ENCODE data around the gene BUB1. TPM values are rescaled to one million over a fixed set of nuclear protein-coding genes. Genes with fewer than 3 reads are reported as not detected.
"Not testable (repeated sequence)": the region's sequence is repeated elsewhere in the genome, so short reads cannot be mapped to it uniquely, and the experiment has no call there.

BUB1 gene
- polyA plus RNA-seq, 12 donors: 4.8 to 19.9 (median 11.9) TPM; not detected in 1

DNA sequence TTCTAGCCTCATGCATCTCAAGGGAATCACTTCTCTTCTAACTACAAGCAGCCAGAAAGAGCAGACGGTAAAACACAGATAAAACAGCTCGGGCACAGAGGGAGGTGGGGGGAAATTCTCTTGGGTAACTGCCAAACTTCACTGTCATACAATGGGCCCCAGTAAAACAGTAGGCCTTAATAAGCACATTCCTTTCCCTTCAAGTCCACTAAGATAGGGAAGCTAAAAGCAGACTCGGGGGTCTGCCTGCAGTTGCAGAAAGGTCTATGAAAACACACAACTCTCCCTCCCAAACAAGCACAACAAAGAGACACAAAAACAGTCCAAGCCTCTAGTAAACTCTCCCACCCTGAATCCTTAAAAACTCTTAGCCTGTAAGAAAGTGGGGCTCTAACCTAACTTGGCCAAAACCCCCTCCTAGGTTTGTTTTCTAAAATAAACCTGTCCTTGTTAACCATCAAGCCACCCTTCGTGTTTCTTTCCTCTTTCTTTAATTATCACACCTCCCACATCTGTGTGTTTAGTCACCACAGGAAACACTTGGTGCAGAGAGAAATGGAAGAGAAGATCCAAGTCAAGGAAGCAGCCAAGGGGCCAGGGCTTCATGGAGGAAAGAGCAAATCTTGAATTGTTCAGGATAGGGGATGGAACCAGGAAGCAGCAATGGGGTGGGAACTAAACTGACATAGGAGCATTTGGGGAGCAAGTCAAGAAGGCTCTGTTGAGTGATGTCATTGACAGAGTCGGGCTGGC lies 17.5 kb upstream of the BUB1 start:
- not testable (repeated sequence) for DNase-seq

DNA sequence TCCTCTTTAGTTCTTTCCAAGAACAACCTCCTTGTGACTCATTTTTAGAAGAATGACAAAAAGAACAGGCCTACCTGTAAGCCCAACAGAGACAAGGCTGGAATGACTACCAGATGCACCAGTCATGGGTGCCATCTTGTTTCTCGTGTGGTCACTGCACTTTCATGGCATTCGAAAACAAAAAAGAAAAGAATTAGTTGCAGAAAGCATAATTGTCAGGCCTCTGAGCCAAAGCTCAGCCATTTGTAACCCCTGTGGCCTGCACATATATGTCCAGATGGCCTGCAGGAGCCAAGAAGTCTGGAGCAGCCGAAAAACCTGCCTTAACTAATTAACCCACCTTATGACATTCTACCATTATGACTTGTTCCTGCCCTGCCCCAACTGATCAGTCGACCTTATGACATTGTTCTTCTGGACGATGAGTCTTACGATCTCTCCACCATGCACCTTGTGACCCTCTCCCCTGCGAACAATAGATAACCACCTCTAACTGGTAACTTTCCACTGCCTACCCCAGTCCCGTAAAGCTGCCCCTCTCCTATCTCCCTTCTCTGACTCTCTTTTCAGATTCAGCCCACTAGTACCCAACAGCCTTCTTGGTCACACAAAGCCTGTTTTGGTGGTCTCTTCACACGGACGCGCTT lies 13.9 kb upstream of the BUB1 start:
- no peak for DNase-seq

DNA sequence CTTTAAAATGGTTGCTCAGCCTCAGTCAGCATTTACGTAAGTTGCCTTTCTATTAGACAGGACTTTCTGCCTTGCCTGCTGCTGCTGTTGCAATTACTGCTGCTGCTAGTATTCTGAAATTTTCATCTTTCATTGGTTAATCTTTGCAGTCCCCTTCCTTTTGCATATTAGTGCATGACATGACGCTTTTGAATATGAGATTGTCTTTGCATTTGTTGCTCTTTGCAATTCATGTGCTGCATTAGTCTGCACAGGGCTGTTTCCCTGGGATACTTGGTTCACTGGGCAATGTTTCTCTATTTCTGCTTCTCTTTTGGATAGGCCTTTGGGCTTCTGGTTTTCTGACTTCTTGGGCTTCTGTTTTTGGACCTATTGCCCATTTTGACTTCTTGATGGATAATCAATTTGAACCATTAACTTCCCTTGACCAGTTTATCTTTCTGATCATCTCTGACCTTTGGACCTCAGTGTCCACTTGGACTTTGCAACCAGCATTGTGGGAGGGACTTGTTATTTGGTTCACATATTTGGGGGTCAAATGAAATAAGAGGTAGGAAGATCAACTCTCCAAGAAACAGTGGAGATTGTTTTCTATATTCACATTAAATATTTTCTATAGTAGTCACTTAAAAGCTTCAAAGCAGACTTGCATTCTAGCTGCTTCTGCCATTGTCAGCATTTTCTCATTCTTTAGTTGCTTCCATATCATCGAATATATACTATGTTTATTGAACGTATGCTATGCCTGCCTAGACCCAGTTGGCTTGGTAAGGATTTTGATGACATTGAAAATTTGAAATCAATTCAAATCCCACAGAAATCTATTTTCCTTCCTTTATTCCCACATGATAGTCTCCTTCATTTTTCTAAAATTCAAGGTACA lies 12.5 kb upstream of the BUB1 start:
- DNase-seq: no peak

DNA sequence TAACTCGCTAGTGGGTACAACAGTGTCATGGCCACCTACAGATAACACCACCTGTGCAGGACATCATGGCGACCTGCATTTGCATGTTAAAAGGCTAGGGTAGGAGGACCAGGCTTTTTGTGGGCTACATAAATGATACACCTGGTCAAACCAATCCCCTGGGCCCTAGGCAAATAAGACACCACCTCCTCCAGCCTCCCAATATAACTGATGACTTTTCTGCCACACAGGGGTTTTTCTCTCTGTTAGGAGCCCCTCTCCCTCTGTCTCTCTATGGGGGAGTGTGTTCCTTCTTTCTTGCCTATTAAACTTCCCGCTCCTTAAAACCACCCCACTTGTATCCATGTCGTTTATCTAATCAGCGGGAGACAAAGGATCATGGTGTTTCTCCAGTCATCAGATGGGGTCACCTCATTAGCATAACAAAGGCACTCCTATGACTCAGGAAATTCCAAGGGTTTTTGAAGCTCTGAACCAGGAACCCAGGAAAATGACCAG lies 10.8 kb upstream of the BUB1 start:
- DNase-seq: no peak

DNA sequence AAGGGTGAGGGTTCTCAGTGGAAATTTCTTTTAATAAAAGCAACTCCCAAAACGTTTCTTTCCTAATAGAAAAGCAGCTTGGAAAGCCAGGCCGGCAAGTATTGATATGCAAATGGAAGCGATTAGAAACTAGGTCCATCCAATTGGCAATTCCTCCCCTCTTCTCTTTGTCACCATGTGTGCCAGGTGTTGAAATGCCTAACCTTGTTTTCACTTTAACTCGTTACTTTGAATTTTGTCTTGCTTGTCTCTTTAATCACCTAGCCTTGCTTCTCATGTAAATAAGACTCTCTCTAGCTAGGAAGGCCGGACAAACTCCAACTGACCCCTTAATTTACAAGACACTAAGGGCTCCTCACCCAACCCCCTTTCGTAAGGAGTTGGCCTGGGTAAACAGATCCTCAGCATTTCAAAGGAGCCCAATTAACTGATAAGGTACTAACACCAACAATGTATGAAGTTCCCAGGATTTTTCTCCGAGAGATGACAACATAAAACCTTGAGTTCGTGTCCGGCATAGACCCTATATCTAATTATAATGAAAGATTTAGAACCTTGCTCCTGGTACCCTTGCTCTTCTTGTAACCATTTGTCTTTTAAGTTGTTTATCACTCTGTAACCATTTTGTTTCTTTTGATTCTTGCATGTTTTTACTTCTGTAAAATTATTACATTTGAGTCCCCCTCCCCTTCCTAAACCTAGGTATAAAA lies 10.1 kb upstream of the BUB1 start:
- DNase-seq: not testable (repeated sequence)

DNA sequence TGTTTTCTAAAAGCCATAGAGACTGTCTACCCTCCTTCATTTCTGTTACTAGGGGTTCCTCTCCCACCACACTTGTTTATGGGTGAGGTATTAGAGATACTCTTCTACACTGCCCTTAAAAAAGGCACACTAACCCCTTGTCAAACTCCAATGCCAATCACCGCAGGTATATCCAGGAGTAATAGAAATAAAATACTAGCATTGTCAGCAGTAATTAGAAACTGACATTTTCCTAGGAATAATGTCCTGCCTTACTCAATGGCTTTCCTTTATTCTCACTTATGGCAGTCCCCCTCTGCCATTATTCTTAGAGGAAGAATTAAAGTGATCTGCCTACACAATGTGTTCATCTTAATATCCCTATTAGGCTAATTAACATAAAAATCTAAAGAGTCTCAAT lies 5.0 kb upstream of the BUB1 start:
- no peak for DNase-seq

DNA sequence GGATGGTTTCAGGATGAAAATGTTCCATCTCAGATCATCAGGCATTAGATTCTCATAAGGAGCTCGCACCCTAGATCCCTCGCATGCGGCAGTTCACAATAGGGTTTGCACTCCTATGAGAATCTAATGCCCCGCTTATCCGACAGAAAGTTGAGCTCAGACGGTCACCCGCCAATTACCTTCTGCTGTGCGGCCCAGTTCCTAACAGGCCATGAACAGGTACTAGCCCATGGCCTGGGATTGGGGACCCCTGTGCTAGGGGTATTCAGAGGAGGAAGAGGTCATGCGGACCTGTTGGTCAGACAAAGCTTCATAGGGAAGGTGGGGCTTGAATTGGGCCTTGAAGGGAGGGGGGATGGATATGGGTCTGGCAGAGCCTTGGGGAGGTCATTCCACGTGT lies 4.4 kb upstream of the BUB1 start:
- DNase-seq: no peak

DNA sequence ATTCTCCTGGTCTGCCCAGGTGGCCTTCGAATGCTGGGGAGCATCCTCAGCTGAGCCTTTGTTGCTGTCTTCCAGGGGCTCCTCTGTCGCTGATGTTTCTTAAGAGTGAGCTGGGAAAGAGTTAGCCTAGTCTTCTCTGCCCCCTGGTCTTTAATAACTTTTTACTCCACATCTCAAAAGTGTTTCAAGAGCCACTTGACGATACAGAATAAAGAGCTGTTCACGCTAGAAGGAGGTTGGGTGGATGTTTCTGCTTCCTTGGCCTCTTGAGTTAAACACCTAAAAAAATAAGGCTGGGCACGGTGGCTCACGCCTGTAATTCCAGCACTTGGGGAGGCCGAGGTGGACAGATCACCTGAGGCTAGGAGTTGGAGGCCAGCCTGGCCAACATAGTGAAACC lies 2.8 kb upstream of the BUB1 start:
- DNase-seq: no peak

DNA sequence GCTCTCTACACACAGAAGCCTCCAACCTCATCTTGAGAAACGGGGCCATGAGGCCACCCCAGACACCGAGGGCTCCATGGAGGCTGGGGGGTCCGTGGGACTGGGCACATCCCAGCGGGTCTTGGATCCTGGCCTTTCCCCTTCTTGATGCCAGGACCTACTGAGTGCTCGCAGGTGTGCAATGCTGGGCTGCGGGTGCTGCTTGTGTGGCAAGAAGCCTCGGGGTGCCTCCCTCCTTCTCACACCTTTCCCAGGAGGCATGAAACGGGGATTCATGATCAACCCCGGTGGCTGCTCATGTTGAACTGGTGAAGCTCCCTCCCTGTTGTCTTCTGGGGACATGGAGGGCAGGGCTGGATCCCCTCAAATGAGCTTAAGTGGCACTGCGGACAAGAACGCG lies 2.0 kb upstream of the BUB1 start:
- no peak for DNase-seq

DNA sequence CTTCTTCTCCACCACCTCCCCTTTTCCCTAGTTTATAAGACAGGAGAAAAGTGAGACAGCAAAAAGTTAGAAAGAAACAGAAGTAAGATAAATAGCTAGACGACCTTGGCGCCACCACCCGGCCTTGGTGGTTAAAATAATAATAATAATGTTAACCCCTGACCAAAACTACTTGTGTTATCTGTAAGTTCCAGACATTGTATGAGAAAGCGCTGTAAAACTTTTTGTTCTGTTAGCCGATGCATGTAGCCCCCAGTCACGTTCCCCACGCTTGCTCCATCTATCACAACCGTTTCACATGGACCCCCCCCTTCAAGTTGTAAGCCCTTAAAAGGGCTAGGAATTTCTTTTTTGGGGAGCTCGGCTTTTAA lies 1.5 kb upstream of the BUB1 start:
- no peak for DNase-seq

DNA sequence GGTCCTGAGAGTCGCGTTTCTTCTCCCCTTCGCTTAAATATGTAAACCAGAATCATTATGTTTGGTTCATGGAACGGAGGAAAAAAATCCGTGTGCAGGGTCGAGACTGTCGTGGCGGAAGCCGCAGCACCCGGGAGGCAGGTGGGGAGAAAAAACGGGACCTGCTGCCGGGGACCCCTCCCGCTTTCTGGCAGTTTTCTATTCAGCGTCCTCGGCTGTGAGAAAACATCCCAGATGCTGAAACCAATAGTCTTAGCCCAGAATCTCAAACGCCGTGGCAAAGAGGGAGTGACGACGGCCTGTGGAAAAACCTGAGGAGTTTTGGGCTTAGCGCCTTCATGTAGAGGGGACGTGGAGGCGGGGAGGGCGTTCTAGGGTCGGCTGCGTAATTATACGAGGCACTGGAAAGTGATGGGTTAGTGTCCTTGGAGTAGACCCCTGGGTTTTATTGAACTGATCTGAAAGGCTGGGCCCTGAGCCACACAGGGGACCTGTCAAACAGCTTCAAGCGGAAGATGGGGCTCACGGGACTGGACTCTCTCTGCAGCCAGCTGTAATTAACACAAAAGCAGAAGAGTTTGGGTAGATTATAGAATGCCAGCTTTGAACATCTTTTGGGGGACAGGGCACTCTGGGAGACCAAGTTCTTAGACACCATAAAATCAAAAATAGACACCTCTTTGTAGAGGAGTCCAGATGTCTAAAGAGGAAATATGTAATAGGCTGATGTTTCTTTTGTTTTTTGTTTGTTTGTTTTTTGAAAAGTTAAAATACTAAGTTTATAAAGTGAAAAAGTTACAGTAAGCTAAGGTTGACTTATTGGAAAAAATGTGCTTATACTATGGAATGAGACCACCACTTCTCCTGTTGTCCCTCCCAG lies 834 bp upstream of the BUB1 start:
- DNase-seq: peak; percentile 63

DNA sequence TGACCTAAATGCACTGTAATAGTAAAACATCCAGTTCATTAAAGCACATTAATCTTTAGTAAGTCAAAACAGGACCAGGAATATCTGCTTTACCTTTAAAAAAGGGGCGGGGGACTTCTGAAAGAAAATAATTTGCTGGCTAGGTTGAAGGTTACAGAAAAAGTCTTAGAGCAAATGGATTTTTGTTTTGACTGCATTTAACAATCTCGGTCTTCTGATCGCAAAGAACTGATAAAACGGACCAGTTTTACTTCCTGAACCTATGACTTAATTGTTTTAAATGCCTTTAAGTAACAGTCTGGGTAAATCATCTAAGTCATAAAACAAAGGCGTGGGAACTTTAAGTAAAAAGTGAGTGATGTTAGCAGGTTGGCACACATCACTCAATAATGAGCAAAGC lies 783 bp downstream of the BUB1 start:
- DNase-seq: no peak

DNA sequence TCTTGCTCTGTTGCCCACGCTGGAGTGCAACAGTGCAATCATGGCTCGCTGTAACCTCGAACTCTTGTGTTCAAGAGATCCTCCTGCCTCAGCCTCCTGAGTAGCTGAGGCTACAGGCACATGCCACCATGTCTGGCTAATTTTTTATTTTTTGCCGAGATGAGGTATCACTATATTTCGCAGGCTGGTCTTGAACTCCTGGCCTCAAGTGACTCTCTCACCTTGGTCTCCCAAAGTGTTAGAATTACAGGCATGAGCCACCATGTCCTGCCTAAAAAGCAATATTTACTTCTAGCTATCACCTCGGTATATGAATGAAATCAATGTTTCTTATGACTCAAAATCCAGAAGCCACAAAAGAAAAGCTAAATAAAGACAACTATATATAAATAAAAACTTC lies 2.2 kb downstream of the BUB1 start:
- no peak for DNase-seq

DNA sequence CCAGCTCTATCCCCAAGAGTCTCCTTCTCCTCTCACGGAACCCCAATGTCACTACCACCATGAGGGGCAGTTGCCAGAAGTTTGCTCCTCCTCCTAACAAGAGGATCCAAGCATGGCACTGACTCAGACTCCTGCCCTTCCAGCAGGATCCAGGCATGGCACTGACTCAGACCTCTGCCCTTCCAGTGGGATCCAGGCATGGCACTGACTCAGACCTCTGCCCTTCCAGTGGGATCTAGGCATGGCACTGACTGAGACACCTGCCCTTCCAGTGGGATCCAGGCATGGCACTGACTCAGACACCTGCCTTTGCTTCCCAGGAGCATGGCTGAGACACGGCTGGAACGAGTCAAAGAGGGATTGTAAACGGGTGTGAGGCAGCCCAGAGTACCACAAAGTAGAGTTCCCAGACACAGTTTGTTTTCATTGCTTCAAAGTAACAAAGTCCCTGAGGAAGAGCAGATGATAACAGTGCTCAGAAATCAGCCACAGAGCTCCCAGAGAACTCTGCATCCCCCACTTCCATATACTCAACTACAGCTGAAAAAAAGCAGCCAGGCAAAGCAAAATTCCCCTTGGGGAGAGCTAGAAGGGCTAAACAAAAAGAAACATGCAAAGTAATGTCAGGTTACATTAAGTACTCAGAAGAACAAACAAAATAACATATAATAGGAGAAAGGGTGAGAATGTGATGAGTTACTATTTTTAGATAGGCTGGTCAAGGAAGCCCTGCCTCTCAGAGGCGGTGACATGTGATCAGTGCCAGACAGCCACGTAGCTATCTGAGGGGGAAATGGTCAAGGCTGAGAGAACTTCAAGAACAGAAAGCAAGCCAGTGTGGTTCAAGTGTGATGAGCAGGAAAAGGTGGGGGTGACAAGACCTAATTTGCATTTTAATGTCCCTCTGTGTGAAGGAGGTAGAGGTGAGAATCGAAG lies 3.0 kb downstream of the BUB1 start:
- DNase-seq: no peak

DNA sequence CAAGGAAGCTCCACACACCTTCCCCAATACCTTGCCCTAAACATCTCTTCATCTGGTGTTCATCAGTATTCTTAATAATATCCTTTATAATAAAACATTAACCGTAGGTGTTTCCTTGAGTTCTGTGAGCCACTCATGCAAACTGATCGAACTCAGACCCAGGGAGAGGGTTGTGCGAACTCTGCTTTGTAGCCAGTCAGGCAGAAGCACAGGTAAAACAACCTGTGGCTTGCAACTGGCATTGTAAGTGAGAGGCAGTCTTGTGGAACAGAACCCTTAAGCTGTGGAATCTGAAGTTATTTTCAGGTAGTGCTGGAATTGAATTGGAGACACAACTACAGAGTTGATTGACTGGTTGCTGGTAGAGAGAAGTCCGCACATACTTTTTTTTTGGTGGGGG lies 4.7 kb downstream of the BUB1 start:
- no peak for DNase-seq

DNA sequence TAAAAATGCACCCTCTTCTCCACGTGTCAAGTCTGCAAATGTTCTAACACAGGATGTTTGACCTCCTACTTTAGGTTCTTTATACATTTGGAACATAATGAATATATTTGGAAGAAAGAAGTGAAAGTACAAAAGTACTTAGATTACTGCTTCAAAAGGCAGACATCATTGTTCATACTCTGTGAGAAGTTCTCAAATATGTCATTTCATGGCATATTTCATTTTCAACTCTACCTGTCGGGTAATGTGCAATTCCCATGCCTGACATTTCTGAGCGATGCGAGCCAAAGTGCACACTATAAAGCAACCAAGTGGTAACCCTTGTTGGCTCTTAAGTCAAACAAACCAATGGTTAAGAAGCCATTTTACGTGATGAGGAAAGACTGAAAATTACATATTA lies 7.0 kb downstream of the BUB1 start:
- DNase-seq: no peak

DNA sequence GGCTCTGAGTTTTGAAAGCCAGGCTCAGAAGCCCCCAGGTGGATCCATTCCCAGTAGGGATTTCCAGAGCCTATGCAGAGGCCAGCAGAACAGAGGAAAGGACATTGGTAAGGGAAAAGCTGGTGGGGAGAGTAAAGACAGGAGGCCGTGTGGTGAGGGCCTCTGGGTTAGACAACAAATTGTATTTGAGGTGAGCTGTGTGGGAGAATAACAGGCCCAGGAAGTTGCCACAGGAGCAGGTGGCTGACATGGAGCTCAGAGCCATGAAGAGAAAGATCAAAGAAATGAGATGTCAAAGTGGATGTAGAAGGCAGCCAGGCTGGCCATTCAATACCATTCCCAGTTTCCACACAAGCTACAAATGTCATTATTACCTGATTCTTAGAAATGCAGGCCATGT lies 8.8 kb downstream of the BUB1 start:
- no peak for DNase-seq

DNA sequence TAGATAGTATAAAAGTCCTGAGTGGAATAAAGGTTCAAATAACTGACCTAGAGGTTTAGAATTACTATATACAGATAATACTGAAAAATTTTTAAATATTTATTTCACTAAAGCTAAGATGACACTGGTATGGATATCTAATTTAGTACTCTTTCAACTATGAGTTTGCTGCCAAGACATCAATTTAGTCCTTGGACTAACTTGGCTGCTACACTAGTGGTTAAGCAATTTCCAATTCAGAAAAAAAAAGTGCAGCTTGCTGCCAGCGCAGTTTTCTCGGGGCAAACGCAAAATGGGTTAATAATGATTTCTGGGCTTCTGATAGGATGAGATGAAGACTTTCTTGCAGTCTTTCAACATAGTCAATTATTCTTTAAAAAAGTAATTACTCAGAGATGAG lies 10.8 kb downstream of the BUB1 start:
- no peak for DNase-seq

DNA sequence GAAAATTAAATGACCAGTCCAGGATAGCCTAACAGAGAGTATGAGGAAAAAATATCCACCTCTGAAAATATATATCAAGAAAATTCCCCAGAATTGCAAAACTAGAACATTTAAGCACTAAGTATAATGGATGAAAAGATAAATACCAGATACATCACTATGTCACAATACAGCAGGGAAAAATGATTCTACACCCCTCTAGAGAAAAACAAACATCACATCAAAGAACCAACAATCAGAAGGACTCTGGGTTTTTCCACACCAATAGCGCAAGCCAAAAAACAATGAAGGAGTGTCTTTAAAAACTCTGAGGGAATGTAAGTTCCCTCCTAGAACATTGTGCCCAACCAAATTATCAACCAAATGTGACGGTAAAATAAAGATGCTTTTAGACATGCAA lies 13.7 kb downstream of the BUB1 start:
- no peak for DNase-seq

DNA sequence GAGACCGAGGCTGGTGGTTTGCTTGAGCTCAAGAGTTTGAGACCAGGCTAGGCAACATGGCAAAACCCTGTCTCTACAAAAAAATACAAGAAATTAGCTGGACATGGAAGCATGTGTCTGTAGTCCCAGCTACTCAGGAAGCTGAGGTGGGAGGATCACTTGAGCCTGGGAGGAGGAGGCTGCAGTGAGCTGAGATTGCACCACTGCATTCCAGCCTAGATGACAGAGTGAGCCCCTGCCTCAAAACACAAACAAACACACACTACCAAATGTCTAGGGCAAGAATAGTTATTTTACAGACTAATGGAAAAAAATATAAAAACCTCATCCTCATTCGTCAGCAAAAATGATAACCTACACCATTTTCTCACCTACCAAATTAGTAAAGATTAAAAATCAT lies 15.3 kb downstream of the BUB1 start:
- DNase-seq: no peak

All from muscle of arm (tissue), 12 donors.